ENCODE data around the gene CNTNAP2.
"Not testable (repeated sequence)": the region's sequence is repeated elsewhere in the genome, so short reads cannot be mapped to it uniquely, and the experiment has no call there.

CNTNAP2 gene

GRCh38 chr7:146791344-146792285 lies 675.0 kb downstream of the CNTNAP2 start:
- DNase-seq = peak; percentile 34

DNA sequence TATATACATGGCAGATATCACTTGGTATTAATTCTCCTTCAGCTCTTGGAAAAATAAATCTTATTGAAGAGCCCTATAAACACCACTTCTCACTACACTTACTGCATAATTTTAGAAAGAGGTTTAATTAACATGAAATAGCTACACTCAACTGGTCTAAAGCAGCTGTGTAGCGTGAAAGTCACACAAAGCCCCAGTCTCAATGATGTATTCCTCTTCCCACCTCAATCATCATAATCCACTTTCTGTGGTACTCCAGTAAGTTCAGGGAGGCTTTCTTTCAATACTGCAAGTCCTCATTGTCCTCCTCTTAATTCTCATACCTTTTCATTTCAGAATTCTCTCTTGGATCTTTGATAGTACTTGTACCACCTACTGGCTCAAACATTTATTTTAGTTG lies 688.0 kb downstream of the CNTNAP2 start:
- no peak for DNase-seq

DNA sequence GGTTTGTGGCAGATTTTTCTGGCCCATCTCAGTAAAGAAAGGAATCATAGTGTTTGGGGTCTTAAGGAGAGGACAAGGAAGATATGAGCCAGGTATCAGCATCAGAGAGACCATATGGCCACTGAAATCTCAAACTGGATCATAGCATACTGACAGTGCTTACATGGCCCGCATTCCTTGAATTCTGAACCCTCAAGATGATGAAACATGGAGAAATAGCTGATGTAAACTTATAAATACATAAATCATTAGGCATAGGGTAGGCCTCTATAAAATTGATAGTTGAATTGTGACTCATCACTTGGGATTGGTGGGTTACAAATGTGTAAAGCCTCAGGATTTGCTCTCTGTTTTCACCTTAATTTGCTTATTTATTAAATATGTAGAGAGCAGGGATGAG lies 688.5 kb downstream of the CNTNAP2 start:
- peak; percentile 35 for DNase-seq

- DNase-seq = no peak
Measured at GRCh38 chr7:146826329-146826728, 709.7 kb downstream of the CNTNAP2 start.

- DNase-seq = no peak
Measured at GRCh38 chr7:146830686-146831085, 714.1 kb downstream of the CNTNAP2 start.

GRCh38 chr7:146831875-146832274 lies 715.3 kb downstream of the CNTNAP2 start:
- no peak for DNase-seq

GRCh38 chr7:146844405-146844804 lies 727.8 kb downstream of the CNTNAP2 start:
- no peak for DNase-seq

DNA sequence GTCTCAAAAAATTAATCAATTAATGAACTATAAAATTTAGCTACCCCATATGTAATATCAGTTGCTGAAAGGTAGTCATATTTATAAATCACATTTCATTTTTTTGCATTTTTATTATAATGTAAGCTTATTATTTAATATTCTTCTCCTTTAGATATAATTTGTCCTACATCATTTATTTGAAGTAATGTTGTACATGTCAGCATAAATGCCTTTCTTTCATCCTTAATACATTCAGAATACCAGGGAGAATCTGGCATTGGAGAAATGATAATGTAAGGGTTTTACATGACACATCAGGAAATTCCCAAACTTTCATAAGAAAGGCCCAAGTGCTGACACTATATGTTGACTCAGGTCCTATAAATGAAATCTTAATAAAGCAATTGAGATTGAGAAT lies 742.1 kb downstream of the CNTNAP2 start:
- DNase-seq = no peak

DNA sequence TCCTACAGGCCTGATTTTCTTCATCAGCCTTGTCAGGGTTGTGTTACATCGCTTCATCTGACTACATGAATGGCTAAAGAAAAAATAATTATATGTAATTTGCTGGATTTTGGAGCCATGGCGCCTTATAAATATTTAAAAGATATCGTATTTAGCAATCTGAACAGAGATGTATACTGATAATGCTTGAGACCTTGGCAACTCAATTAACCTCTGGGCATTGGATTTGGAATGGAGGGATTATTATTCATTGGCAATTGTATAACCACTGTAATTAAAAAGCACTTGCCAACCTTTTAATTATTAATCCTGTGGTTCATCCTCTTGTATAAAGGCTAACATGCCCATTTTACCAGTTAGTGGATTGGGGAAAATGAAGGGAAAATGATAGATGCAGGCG lies 745.1 kb downstream of the CNTNAP2 start:
- DNase-seq = no peak

GRCh38 chr7:146862415-146862814 lies 745.8 kb downstream of the CNTNAP2 start:
- DNase-seq = no peak

- no peak for DNase-seq
Measured at GRCh38 chr7:146864644-146865043, 748.0 kb downstream of the CNTNAP2 start.

DNA sequence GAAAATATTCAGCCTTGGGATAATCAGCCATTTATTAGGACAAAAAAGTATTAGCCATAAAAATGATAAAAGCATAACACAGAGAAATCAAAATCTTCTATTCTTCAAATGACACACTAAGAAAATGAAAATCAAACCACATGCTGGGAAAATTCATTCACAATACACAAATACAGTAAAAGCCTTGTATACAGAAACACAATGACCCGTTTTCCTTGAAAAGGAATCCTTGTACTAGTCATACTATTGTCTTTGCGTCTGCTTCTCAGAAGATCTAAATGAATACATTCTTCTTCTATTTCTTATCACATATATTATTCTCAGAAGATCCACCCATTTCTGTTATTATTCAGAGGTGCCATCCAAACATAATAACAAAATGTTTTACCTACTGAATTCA lies 749.1 kb downstream of the CNTNAP2 start:
- no peak for DNase-seq

- no peak for DNase-seq
Measured at GRCh38 chr7:146874722-146875121, 758.1 kb downstream of the CNTNAP2 start.

DNA sequence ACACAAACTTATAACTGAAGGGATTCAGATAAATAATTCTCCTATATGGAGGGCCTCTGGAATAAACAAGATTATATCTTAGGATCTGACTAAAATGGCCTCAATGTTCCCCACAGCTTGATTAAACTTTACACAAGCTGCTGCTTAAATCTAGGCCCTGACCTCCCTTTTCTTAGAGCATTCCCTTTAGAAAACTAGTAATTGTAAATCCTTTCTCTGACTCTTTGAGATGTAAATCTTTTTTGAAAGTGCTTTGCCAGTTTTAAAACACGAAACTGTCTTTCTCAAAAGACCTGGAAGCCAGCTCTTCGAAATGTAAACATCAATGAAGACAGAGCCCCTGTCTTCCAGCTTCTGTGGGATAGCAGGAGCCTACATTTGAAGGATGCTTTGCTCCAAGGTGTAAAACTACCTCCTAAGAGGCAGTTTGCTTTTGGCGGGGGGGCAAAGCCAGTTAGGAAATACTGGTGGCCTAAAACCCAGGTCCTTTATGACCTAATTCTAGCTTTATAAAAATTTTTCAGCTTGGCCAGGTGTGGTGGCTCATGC lies 758.7 kb downstream of the CNTNAP2 start:
- DNase-seq = no peak

DNA sequence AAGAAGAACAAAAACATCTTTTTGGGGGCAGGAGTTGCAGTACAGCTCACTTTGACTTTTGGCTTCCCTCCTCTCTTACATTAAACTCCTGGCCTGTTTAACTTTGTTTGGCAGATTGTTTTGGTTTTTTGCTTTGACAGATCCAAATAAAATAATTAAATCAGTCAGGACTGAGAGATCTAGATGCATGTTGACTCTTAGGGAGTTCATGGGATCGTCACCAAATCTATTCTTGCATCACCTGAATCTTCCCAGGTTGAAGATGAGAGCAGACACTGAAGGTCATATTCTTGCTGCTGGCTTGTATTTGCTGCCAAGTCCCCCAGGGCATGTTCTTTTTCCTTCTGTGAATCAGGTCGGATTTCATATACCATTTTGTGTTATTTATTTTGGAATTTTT lies 759.4 kb downstream of the CNTNAP2 start:
- no peak for DNase-seq

DNA sequence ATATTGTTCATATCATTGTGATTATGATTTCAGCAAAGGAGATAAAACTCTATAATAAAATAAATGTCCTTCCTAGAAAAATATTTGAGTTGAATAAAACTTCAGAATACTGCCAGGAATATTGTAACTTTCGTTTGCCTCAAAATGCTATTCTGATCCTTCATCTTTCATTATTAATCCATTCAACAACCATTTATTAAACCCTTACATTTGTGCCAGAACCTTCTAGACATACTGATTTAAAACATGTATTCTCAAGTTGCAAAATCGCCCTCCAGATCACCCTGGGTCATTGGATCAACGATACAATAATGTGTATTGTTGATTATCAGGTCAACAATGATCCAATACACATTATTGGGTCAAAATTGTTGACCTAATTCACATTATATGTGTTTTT lies 759.8 kb downstream of the CNTNAP2 start:
- DNase-seq = no peak

DNA sequence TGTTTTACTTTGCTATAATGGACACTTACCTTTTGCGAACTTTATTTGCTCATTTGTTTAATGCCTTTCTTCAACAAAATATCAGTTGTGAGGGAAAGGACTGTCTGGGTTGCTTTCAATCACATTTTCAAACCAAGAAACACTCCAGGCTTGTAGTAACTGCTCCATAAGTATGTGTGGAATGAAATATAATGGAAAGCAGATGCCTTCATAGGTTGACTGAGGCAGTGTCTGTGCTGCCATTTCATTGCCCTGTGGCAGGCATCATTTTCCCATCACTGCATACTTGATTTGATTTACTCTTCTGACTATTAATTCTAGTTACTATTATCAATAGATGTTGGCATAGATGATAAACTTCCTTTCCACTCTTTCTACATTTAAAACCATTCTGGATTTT lies 762.3 kb downstream of the CNTNAP2 start:
- DNase-seq = no peak

DNA sequence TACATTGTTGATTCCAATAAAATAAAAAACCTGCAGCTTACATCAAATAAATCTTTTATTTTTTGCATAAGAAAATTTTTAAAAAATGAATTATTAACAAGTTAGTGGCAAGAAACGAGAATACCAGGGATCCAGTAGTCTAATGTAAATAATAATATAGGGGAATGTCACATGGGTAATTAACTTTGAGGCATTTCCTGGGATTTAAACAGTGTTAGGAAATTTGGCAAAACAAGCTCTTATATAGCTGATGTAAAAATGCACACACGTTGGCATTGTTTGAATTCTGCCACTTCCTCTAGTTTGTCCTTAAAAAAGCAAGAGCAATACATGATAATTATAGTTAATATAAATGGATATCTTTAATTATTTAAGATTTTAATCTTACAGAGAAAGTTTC lies 768.6 kb downstream of the CNTNAP2 start:
- no peak for DNase-seq

DNA sequence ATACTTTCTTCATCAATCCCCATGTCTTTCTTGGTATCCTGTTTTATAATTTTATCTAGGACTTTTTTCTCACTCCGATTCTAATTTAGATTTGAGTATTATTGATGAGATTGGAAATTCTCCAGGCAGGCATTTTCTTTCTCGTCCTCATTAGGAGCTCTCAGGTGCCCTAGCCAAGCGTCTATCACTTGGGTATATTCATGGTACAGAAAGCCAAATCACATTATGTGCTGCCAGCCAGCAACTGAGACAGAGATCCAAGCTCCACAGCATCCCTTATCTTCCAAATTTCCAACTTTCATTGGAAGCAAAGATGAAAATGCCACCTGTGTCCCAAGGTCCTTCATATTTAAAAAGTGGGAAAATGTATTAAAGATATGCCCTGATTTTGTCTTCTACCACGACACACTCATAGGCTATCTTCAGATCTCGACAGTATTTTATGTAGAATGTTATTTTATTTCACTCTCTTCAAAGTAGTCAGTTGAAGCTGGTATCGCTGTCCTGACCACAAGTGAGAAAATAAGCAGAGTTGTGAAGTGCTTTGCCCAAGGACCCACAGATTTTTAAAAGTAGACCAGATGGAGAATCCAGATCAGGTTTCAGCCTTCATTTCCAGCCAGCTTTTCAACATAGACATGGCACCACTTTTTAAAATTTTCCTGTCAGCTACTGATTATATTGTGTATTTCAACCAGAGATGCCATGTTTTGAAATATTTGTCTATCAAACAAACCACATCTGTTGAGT lies 773.4 kb downstream of the CNTNAP2 start:
- no peak for DNase-seq

DNA sequence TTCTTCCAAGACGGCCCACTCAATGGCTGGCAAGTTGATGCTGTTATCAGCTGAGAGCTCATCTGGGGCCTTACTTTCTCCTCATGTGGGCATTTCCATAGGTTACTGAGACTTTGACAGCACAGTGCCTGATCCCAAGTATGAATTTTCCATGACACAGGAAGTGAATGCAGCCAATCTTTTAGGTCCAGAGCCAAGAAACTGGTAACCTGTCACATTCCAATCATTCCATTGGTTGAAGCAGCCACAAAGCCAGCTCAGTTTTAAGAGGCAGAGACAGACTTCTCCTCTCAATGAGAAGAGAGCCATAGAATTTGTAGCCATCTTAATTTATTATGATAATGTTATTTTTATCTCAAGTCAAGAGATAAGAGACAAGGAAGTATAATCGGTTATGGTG lies 775.5 kb downstream of the CNTNAP2 start:
- no peak for DNase-seq

- DNase-seq = no peak
Measured at GRCh38 chr7:146894927-146895326, 778.3 kb downstream of the CNTNAP2 start.

GRCh38 chr7:146902266-146902665 lies 785.7 kb downstream of the CNTNAP2 start:
- DNase-seq = no peak

- DNase-seq = peak; percentile 37
Measured at GRCh38 chr7:146902728-146903127, 786.1 kb downstream of the CNTNAP2 start.

DNA sequence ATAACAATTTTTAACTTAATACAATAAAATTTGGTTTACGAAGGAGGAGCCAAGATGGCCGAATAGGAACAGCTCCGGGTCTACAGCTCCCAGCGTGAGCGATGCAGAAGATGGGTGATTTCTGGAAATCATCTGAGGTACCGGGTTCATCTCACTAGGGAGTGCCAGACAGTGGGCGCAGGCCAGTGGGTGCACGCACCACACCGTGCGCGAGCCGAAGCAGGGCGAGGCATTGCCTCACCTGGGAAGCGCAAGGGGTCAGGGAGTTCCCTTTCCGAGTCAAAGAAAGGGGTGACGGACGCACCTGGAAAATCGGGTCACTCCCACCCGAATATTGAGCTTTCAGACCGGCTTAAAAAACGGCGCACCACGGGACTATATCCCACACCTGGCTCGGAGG lies 789.1 kb downstream of the CNTNAP2 start:
- not testable (repeated sequence) for DNase-seq
